ENCODE results near the gene PODXL. TPM values are rescaled to one million over a fixed set of nuclear protein-coding genes. Genes with fewer than 3 reads are reported as not detected.

PODXL gene
- polyA plus RNA-seq, 1 donor, result 26.9 TPM

DNA sequence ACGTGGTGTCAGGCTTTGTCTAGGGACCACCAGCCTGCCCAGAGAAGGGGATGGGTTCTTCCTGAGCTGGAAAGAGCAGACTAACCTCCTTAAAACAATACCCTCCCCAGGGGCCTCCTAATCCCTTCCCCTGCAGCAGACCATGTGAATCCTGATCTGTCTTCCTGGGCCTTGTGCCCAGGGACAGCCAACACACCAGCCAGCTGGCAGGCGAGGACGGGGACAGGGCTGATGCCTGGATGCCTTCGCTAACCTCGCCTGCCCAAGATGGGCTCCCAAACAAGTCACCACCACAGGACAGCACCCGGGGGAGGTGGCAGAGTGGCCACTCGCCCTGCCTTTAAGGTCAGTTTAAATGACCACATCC is 17.6 kb downstream of the PODXL start:
- no peak overlapping the region for H3K4me3 ChIP-seq (ENCODE audit: low read length)
- no peaks in the 10 kb centered on the region for H3K9me3 ChIP-seq (ENCODE audit: control insufficient read depth, low read depth, low read length)
- no peak for DNase-seq
- H3K4me1 ChIP-seq (ENCODE audit: control insufficient read depth, insufficient read depth, low read length), result no peaks in the 10 kb centered on the region
- H3K27me3 ChIP-seq (ENCODE audit: control insufficient read depth, insufficient read depth, low read length), result no peaks in the 10 kb centered on the region
- no CpG with 5 or more reads among the region's 7 CpGs for WGBS (ENCODE audit: insufficient coverage, low lambda C conversion rate)
- H3K27ac ChIP-seq (ENCODE audit: low read length), result no peak overlapping the region
- no peaks in the 10 kb centered on the region for H3K36me3 ChIP-seq (ENCODE audit: control insufficient read depth, insufficient read depth, low read length)

DNA sequence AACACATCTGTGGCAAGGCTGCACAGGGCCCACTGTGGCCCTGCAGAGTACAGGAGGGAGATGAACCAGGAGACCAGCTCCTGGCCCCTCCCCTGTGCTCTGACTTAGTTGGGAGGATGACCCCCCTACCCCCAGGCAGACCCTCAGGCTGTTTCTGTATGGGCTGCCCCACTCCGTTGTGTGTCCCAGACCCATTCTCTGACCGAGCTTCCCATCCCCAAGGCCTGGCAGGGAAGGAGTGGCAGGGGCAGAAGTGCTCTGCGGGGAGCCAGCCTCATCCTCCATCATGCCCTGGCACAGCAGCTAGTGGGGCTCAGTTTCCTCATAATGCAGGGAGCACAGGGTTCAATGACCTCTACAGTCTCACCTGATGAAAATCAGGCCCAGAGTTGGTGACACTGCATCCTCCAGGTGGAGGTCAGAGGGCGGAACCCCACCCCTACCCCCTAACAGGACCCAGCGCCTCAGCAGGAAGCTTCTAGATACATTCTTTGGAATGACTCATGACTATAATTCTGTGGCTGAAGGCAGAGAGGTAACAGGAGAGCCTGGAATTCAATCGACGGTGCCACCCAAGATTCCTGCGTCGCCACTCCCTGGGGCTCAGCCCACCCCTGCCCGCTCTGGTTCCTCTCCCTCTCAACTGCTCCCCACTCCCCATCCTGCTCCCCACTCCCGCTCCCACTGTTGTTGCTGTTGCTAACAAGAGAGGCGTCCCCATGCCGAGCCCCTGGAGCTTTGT is 18.2 kb downstream of the PODXL start:
- H3K9me3 ChIP-seq (ENCODE audit: control insufficient read depth, low read depth, low read length), result no peaks in the 10 kb centered on the region
- no peak overlapping the region for H3K27ac ChIP-seq (ENCODE audit: low read length)
- H3K27me3 ChIP-seq (ENCODE audit: control insufficient read depth, insufficient read depth, low read length), result no peaks in the 10 kb centered on the region
- no peaks in the 10 kb centered on the region for H3K36me3 ChIP-seq (ENCODE audit: control insufficient read depth, insufficient read depth, low read length)
- H3K4me1 ChIP-seq (ENCODE audit: control insufficient read depth, insufficient read depth, low read length), result no peaks in the 10 kb centered on the region
- no CpG with 5 or more reads among the region's 13 CpGs for WGBS (ENCODE audit: insufficient coverage, low lambda C conversion rate)
- DNase-seq, result peak in 1 of 2 donors; percentile 48
- no peak overlapping the region for H3K4me3 ChIP-seq (ENCODE audit: low read length)

DNA sequence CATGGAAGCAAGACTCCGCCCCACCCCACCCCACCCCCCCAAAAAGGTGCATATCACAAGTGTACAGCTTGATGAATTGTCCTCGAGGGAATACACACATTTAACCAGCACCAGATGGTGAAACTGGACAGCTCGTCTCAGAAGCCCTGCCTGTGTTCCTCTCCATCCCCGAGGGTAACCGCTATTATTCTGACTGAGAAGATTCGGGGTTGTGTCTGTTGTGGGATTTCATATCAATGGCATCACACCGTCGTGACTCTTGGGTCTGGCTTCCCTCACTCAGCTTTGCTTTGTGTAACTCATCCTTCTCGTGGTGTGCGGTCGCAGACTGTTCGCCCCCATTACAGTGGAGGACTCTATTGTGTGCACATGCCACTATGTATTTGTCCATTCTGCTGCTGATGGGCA is 18.9 kb downstream of the PODXL start:
- Histone ChIP-seq H3K27me3 (ENCODE audit: control insufficient read depth, insufficient read depth, low read length) (no peaks in the 10 kb centered on the region), H3K9me3 (ENCODE audit: control insufficient read depth, low read depth, low read length) (no peaks in the 10 kb centered on the region), H3K4me1 (ENCODE audit: control insufficient read depth, insufficient read depth, low read length) (no peaks in the 10 kb centered on the region), H3K4me3 (ENCODE audit: low read length) (no peak overlapping the region), H3K27ac (ENCODE audit: low read length) (no peak overlapping the region), H3K36me3 (ENCODE audit: control insufficient read depth, insufficient read depth, low read length) (no peaks in the 10 kb centered on the region)
- no peak for DNase-seq
- no CpG with 5 or more reads among the region's 12 CpGs for WGBS (ENCODE audit: insufficient coverage, low lambda C conversion rate)

DNA sequence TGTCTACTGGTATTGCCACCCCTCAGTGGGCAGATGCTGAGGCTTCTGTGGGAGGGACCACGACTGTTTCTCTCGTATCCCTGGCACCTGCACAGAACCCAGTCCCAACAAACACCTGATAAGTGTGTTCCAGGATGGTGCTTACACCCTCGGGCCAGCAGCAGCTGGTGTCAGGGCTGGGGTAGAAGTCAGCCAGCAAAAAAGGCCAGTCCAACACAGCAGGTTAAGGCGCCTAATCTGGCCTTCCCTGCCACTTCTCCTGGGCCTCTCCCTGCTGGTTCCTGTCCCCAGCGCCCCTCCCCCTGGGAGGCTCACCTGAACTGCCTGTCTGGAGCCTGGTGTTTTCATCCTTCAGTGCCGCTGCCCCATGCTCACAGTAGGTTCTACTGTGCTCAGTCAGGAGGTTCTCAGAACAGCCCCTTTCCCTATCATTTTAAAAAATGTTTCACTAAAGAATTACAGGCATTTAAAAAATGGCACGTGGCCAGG is 20.0 kb downstream of the PODXL start:
- no peaks in the 10 kb centered on the region for H3K4me1 ChIP-seq (ENCODE audit: control insufficient read depth, insufficient read depth, low read length)
- no peak overlapping the region for H3K27ac ChIP-seq (ENCODE audit: low read length)
- no peaks in the 10 kb centered on the region for H3K9me3 ChIP-seq (ENCODE audit: control insufficient read depth, low read depth, low read length)
- H3K36me3 ChIP-seq (ENCODE audit: control insufficient read depth, insufficient read depth, low read length), result no peaks in the 10 kb centered on the region
- DNase-seq, result no peak
- H3K27me3 ChIP-seq (ENCODE audit: control insufficient read depth, insufficient read depth, low read length), result no peaks in the 10 kb centered on the region
- no peak overlapping the region for H3K4me3 ChIP-seq (ENCODE audit: low read length)
- no CpG with 5 or more reads among the region's 7 CpGs for WGBS (ENCODE audit: insufficient coverage, low lambda C conversion rate)

DNA sequence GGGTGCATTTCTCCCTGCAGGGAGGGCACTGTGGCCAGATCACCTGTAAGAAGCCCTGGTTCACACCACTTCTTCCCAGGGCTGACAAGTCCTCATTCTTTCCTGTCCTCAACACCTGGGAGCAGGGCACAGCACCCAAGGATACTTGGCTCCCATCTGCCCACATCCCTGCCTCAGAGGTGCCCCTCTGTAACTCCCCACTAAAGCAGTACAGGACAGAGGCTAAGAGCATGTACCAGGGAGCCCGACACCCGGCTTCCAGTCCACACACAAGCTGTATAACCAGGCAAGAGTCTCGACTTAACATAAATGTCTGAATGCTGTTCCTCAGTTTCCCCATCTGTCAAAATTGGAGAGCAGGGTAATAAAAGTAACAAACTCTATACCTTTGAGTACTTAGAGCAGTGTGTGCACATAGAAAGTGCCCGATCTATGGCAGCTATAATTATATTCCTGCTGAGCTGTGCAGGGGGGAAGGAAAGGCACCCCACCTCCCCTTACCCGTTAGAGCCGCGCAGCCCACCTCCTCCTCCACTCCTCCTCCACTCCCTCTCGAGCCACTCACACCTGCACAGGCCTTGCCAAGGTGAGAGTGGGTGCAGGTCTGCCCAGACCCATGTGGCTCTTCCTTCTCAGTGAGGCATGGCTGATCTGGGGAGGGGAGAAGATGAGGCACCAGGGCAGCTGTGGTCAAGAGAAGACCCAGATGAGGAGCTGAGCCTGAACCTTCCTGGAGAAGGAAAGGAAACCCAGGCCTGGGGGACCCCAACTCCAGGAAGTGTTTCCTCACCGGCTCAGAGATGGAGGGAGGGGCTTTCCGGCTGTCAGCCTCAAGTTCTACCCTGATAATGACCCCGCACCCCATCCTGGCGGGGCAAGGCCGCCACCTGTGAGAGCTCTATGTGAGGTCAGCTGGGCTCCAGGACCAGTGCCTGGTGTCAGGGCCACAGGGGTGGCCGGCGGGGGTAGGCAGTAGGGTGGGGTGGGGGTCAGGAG is 22.6 kb downstream of the PODXL start:
- no peak for DNase-seq

DNA sequence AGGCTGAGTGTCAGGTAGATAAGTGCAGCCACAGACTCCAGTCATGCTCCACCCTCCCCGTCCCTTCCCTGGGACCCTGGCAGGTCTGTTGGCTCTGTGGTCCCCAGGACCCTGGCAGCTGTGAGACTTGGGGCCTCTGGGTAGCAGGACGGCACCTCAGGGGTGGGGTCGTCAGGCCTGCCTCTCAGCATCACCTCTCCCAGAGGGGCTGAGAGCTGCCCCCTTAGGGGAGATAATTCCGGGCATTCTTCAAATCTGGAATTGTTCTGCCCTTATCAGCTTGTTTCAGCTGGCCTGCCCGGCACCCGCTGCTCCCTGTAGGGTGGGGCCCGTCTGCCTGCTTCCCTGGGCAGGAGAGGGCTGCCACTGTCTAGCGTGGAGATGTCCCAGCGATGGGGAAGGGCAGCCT is 23.3 kb downstream of the PODXL start:
- Histone ChIP-seq H3K9me3 (ENCODE audit: control insufficient read depth, low read depth, low read length) (no peaks in the 10 kb centered on the region), H3K27ac (ENCODE audit: low read length) (no peak overlapping the region), H3K4me3 (ENCODE audit: low read length) (no peak overlapping the region), H3K27me3 (ENCODE audit: control insufficient read depth, insufficient read depth, low read length) (no peaks in the 10 kb centered on the region), H3K4me1 (ENCODE audit: control insufficient read depth, insufficient read depth, low read length) (no peaks in the 10 kb centered on the region), H3K36me3 (ENCODE audit: control insufficient read depth, insufficient read depth, low read length) (no peaks in the 10 kb centered on the region)
- no CpG with 5 or more reads among the region's 9 CpGs for WGBS (ENCODE audit: insufficient coverage, low lambda C conversion rate)
- no peak for DNase-seq

More for the DNA sequence above, 22.6 kb downstream of the PODXL start:
- no CpG with 5 or more reads among the region's 15 CpGs for WGBS (ENCODE audit: insufficient coverage, low lambda C conversion rate)
- H3K9me3 ChIP-seq (ENCODE audit: control insufficient read depth, low read depth, low read length), result no peaks in the 10 kb centered on the region
- H3K27ac ChIP-seq (ENCODE audit: low read length), result no peak overlapping the region
- H3K4me3 ChIP-seq (ENCODE audit: low read length), result no peak overlapping the region
- H3K4me1 ChIP-seq (ENCODE audit: control insufficient read depth, insufficient read depth, low read length), result no peaks in the 10 kb centered on the region
- H3K27me3 ChIP-seq (ENCODE audit: control insufficient read depth, insufficient read depth, low read length), result no peaks in the 10 kb centered on the region
- no peaks in the 10 kb centered on the region for H3K36me3 ChIP-seq (ENCODE audit: control insufficient read depth, insufficient read depth, low read length)

DNA sequence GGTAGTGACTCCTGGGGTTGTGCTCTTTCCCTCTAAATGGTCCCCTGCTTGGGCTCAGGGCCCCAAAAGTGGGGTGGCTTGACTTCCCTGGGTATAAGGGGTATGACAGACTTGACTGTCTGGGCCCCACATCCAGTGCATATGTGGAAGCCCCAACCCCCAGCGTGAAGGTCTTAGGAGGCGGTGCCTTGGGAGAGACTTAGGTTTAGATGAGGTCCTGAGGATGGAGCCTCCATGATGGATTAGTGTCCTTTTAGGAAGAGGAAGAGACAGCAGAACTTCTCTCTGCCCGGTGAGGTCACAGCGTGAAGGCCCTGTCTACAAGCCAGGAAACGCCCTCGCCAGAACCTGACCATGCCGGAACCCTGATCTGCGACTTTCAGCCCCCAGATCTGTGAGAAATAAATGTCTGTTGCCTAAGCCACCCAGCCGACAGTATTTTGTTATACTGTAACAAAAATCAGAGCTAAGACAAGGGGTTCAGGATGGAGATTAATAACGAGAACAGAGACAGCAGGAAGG is 23.8 kb downstream of the PODXL start:
- Histone ChIP-seq H3K9me3 (ENCODE audit: control insufficient read depth, low read depth, low read length) (no peaks in the 10 kb centered on the region), H3K27ac (ENCODE audit: low read length) (no peak overlapping the region), H3K4me3 (ENCODE audit: low read length) (no peak overlapping the region), H3K4me1 (ENCODE audit: control insufficient read depth, insufficient read depth, low read length) (no peaks in the 10 kb centered on the region), H3K36me3 (ENCODE audit: control insufficient read depth, insufficient read depth, low read length) (no peaks in the 10 kb centered on the region), H3K27me3 (ENCODE audit: control insufficient read depth, insufficient read depth, low read length) (no peaks in the 10 kb centered on the region)
- WGBS (ENCODE audit: insufficient coverage, low lambda C conversion rate), result 86% methylated on average over 5 of the region's 10 CpGs
- DNase-seq, result no peak

DNA sequence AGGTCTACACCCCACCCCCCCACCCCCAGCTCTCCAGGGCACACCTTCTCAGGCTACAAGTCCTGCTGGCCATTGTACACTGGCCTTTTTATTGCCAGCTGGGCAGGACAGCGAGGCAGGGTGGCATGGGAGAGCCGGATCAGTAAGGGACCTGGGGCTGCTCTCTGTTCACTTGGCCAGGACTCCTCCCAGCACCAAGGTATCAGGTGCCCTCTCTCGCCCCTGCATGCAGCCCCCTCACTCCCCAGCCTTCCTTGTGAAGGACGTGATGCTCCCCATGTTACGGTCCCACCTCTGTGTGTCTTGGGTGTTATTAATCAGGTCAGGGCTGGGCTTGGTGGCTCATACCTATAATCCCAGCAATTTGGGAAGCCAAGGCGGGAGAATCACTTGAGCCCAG is 26.3 kb downstream of the PODXL start:
- Histone ChIP-seq H3K4me1 (ENCODE audit: control insufficient read depth, insufficient read depth, low read length) (no peaks in the 10 kb centered on the region), H3K27me3 (ENCODE audit: control insufficient read depth, insufficient read depth, low read length) (no peaks in the 10 kb centered on the region), H3K27ac (ENCODE audit: low read length) (no peak overlapping the region), H3K36me3 (ENCODE audit: control insufficient read depth, insufficient read depth, low read length) (no peaks in the 10 kb centered on the region), H3K9me3 (ENCODE audit: control insufficient read depth, low read depth, low read length) (no peaks in the 10 kb centered on the region), H3K4me3 (ENCODE audit: low read length) (no peak overlapping the region)
- no CpG with 5 or more reads among the region's 6 CpGs for WGBS (ENCODE audit: insufficient coverage, low lambda C conversion rate)
- DNase-seq, result no peak

DNA sequence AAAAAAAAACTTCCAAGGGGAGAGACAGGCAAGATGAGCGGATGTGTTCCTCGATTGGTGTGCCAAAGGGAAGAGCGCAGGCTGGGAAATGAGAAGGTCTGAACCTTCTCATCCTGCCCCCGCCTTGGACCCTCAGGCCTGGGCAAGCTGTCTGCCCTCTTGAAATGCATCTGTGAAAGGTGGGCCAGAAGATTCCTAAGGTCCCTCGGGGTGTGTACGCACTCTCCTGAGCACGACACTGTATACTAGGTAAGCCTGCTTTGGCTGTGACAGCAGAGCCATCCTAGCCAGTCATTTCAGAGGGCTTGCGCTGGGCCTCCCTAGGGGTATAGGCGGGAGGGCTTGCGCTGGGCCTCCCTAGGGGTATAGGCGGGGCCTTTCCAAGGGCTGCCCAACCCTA is 26.8 kb downstream of the PODXL start:
- WGBS (ENCODE audit: insufficient coverage, low lambda C conversion rate), result no CpG with 5 or more reads among the region's 11 CpGs
- DNase-seq, result no peak

DNA sequence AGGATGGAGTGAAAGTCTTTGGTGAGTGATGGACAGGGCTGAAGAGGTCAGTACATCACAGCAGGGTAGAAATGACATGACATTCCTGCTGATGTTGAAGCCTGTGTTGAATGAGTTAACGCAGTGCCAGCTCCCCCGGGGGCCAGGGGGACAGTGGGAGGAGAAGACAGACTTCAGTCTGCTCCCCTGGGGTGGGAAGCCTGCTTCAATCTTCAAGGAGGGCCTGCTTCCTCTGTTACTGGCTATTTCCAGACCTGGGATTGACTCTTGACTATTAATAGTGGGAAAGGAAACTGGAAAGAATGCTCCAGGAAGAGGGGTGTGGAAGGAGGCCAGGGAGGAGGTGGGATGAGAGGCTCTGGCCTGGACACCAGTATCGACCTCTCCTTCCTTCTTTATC is 27.2 kb downstream of the PODXL start:
- no CpG with 5 or more reads among the region's 3 CpGs for WGBS (ENCODE audit: insufficient coverage, low lambda C conversion rate)
- no peaks in the 10 kb centered on the region for H3K4me1 ChIP-seq (ENCODE audit: control insufficient read depth, insufficient read depth, low read length)
- H3K4me3 ChIP-seq (ENCODE audit: low read length), result no peak overlapping the region
- no peak overlapping the region for H3K27ac ChIP-seq (ENCODE audit: low read length)
- no peaks in the 10 kb centered on the region for H3K9me3 ChIP-seq (ENCODE audit: control insufficient read depth, low read depth, low read length)
- H3K36me3 ChIP-seq (ENCODE audit: control insufficient read depth, insufficient read depth, low read length), result no peaks in the 10 kb centered on the region
- no peaks in the 10 kb centered on the region for H3K27me3 ChIP-seq (ENCODE audit: control insufficient read depth, insufficient read depth, low read length)
- no peak for DNase-seq

More for the DNA sequence above, 26.8 kb downstream of the PODXL start:
- Histone ChIP-seq H3K36me3 (ENCODE audit: control insufficient read depth, insufficient read depth, low read length) (no peaks in the 10 kb centered on the region), H3K27me3 (ENCODE audit: control insufficient read depth, insufficient read depth, low read length) (no peaks in the 10 kb centered on the region), H3K9me3 (ENCODE audit: control insufficient read depth, low read depth, low read length) (no peaks in the 10 kb centered on the region), H3K4me1 (ENCODE audit: control insufficient read depth, insufficient read depth, low read length) (no peaks in the 10 kb centered on the region), H3K4me3 (ENCODE audit: low read length) (no peak overlapping the region), H3K27ac (ENCODE audit: low read length) (no peak overlapping the region)
